GM12878 (cell line): ENCODE measurements around the gene FLYWCH2. TPM values are rescaled to one million over a fixed set of nuclear protein-coding genes. Genes with fewer than 3 reads are reported as not detected.

ENCODE experiments used
- ATAC-seq: fragments of 200-7000 bp; cut with Tn5 transposase; 3 replicates; pipeline ENCODE4 v1.9.1; 2020; ENCODE audit warnings: mild to moderate bottlenecking, moderate library complexity
- BruUV-seq: library from RNA; stranded (reverse); fragments of 400-500 nt; replicated peaks from 2 replicates; lab custom pipeline; 2021; lab: Mats Ljungman, UMichigan
- CTCF ChIA-PET: fragments of 300-600 bp; sonication (Branson Sonifier 250); formaldehyde crosslinking; extraction: SDS; loops from one replicate; lab custom pipeline; 2021; ENCODE audit warnings: inconsistent platforms; lab: Yijun Ruan, JAX
- POLR2A ChIA-PET: fragments of 350-600 bp; formaldehyde crosslinking; extraction: SDS; loops from one replicate; lab custom pipeline; 2021; ENCODE audit warnings: inconsistent platforms; lab: Charles Lee
- RAD21 ChIA-PET: fragments of 300-600 bp; sonication (Branson Sonifier 250); formaldehyde crosslinking; loops from one replicate; lab custom pipeline; 2023; ENCODE audit warnings: antibody characterized with exemption; ENCODE audit not compliant: unreplicated experiment; lab: Charles Lee
- SMC1A ChIA-PET: fragments of 300-600 bp; sonication (Branson Sonifier 250); formaldehyde crosslinking; loops from one replicate; lab custom pipeline; 2023; ENCODE audit not compliant: unreplicated experiment, uncharacterized antibody; lab: Charles Lee
- DNase-seq: peaks from one replicate; pipeline ENCODE4 v3.0.0-alpha.2; 2011; ENCODE audit warnings: low read depth, low spot score
- FAIRE-seq: peaks from 3 replicates; lab custom pipeline; 2011; peaks lifted over from hg19 to GRCh38; lab: Jason Lieb, UNC
- H2AFZ ChIP-seq: 2 replicates; pipeline ENCODE4 v1.6.0; 2011; ENCODE audit warnings: low read depth, low read length, control low read depth; ENCODE audit not compliant: control insufficient read depth
- H3K27ac ChIP-seq: 2 replicates; pipeline ENCODE4 v1.5.1; 2011; ENCODE audit warnings: control low read depth; ENCODE audit not compliant: control insufficient read depth, insufficient read depth
- H3K27me3 ChIP-seq, 2 experiments: replicated peaks in 1 of 2; 2 replicates each; pipeline versions ENCODE4 v1.6.0 to v1.6.1; 2011; ENCODE audit warnings: low read length in 1 of 2; ENCODE audit not compliant: control insufficient read depth in 2 of 2, insufficient read depth in 2 of 2
- H3K36me3 ChIP-seq, 2 experiments: 2 replicates each; pipeline ENCODE4 v1.5.1; 2011; ENCODE audit warnings: low read length in 1 of 2; ENCODE audit not compliant: control insufficient read depth in 2 of 2, insufficient read depth in 2 of 2
- H3K4me1 ChIP-seq: 2 replicates; pipeline ENCODE4 v1.6.1; 2011; ENCODE audit warnings: mild to moderate bottlenecking, low read length, moderate library complexity, mixed read lengths; ENCODE audit not compliant: control insufficient read depth, insufficient read depth
- H3K4me2 ChIP-seq: 2 replicates; pipeline ENCODE4 v1.6.0; 2011; ENCODE audit warnings: control low read depth; ENCODE audit not compliant: control insufficient read depth, insufficient read depth
- H3K4me3 ChIP-seq: fragments of 200-600 bp; sonication (generic); 2 replicates; pipeline ENCODE4 v1.5.1; 2016
- H3K79me2 ChIP-seq: 2 replicates; pipeline ENCODE4 v1.6.0; 2011; ENCODE audit warnings: low read length; ENCODE audit not compliant: control insufficient read depth, insufficient read depth
- H3K9ac ChIP-seq: 2 replicates; pipeline ENCODE4 v1.8.0; 2011; ENCODE audit warnings: low read length, control low read depth, mixed read lengths; ENCODE audit not compliant: control insufficient read depth, insufficient read depth
- H3K9me3 ChIP-seq: replicated peaks from 3 replicates; pipeline ENCODE4 v1.5.1; 2011; ENCODE audit warnings: mild to moderate bottlenecking, low read length; ENCODE audit not compliant: control insufficient read depth, insufficient read depth
- H4K20me1 ChIP-seq: 2 replicates; pipeline ENCODE4 v1.6.0; 2011; ENCODE audit not compliant: control insufficient read depth, insufficient read depth
- ASH2L ChIP-seq: fragments of 300-600, 200-600 bp; sonication (generic); IDR thresholded peaks from 2 replicates; pipeline ENCODE4 v1.6.1; 2017; ENCODE audit warnings: low read depth, mild to moderate bottlenecking, borderline replicate concordance
- E2F8 ChIP-seq: fragments of 450-650 bp; IDR thresholded peaks from 2 replicates; pipeline ENCODE4 v1.6.1; 2018; ENCODE audit warnings: mild to moderate bottlenecking, low read depth, moderate library complexity; ENCODE audit not compliant: partially characterized antibody
- HSF1 ChIP-seq: fragments of 150-350 bp; IDR thresholded peaks from 2 replicates; pipeline ENCODE4 v1.6.1; 2014; ENCODE audit warnings: mild to moderate bottlenecking, low read depth, low read length
- NFIC ChIP-seq: IDR thresholded peaks from 2 replicates; pipeline ENCODE4 v1.6.1; 2012; ENCODE audit warnings: low read depth, mild to moderate bottlenecking, inconsistent platforms, low read length, moderate library complexity
- PAX5 ChIP-seq: IDR thresholded peaks from 2 replicates; pipeline ENCODE4 v1.6.1; 2011; ENCODE audit warnings: low read depth, low read length, borderline replicate concordance
- POLR2AphosphoS2 ChIP-seq: IDR thresholded peaks from 2 replicates; pipeline ENCODE4 v1.6.1; 2011; ENCODE audit warnings: low read depth, mild to moderate bottlenecking, low read length, improper control_type of control experiment, moderate library complexity
- REST ChIP-seq: IDR thresholded peaks from 2 replicates; pipeline ENCODE4 v1.6.1; 2012; ENCODE audit warnings: mild to moderate bottlenecking, low read depth, low read length
- SMAD5 ChIP-seq: IDR thresholded peaks from 2 replicates; pipeline ENCODE4 v1.6.1; 2016; ENCODE audit warnings: antibody characterized with exemption, low read depth
- STAT3 ChIP-seq: IDR thresholded peaks from 2 replicates; pipeline ENCODE4 v1.6.1; 2011; ENCODE audit warnings: low read depth, low read length, improper control_type of control experiment
- TARDBP ChIP-seq: IDR thresholded peaks from 2 replicates; pipeline ENCODE4 v1.6.1; 2016; ENCODE audit warnings: borderline replicate concordance
- WGBS: methylation state at CpG from one replicate; pipeline ENCODE4 v1.1.6; 2016; ENCODE audit warnings: low lambda C conversion rate; ENCODE audit not compliant: insufficient replicate concordance, insufficient coverage; ENCODE audit errors: missing lambda C conversion rate; 5-methylcytosine and 5-hydroxymethylcytosine counted together
- in situ Hi-C: fragments of 300-500 bp; cut with MboI; formaldehyde crosslinking; loops from 9 replicates; pipeline ENCODE4 v1.14.3; 2018; ENCODE audit warnings: mixed read lengths
- intact Hi-C: fragments of 100-400 bp; cut with micrococcal nuclease; formaldehyde crosslinking; loops from one replicate; pipeline ENCODE4 v1.14.2; 2022; ENCODE audit not compliant: unreplicated experiment
- polyA plus RNA-seq, 11 experiments: library from polyadenylated mRNA; depleted of rRNA in 4 of 11; unstranded in 6 of 11; stranded (reverse) in 5 of 11; fragments of >200 nt; fragmentation: Nextera tagmentation in 4 of 11; fragmentation: Illumina TruSeq in 1 of 11; extraction: Ambion mirVana in 4 of 11; extraction: Trizol in 1 of 11; gene quantifications; 1 replicate in 1 of 11; 2 replicates in 10 of 11; pipeline versions ENCODE4 v1.2.1 to v1.2.3, GENCODE V29; 2011 to 2016; ENCODE audit warnings: inconsistent platforms in 2 of 11, missing spikeins in 2 of 11, low read depth in 1 of 11
- total RNA-seq, 4 experiments: library from RNA; depleted of rRNA in 3 of 4; stranded (reverse); fragments of >200 nt in 3 of 4; fragmentation: Illumina TruSeq in 1 of 4; extraction: Trizol in 1 of 4; gene quantifications; 2 replicates each; pipeline versions ENCODE4 v1.2.1 to v1.2.3, GENCODE V29; 2013 to 2021

FLYWCH2 gene
- total and polyA plus RNA-seq, 10 of the 15 experiments (the other 5 are each of a cell fraction or from before 2014, with no cell fraction given) = 0.27 to 43.1 (median 17.7) TPM

GRCh38 chr16:2835638-2836493 is 47.1 kb upstream of the FLYWCH2 start:
- TF ChIP-seq TARDBP (no peak), ASH2L (no peak), NFIC (no peak), SMAD5 (no peak), PAX5 (no peak), REST (no peak), POLR2AphosphoS2 (no peak), HSF1 (no peak), E2F8 (no peak), STAT3 (no peak)
- H2AFZ ChIP-seq = no peak overlapping the region
- ChIA-PET RAD21 (no interaction called here), SMC1A (no interaction called here), POLR2A (no interaction called here), CTCF (no interaction called here)
- in situ Hi-C loops (no loop called here), intact Hi-C loops (no loop called here)
- no peaks in the 10 kb centered on the region for H3K27me3 ChIP-seq
- no peaks in the 10 kb centered on the region for H3K4me1 ChIP-seq
- DNase-seq (no peak), ATAC-seq (no peak), FAIRE-seq (no peak)
- H3K36me3 ChIP-seq = no peaks in the 10 kb centered on the region
- BruUV-seq = no TSS peak
- WGBS = 53% methylated on average over 22 of the region's 22 CpGs
- no peaks in the 10 kb centered on the region for H3K79me2 ChIP-seq
- no peak overlapping the region for H3K4me2 ChIP-seq
- no peaks in the 10 kb centered on the region for H3K9me3 ChIP-seq
- H4K20me1 ChIP-seq = no peaks in the 10 kb centered on the region
- no peak overlapping the region for H3K27ac ChIP-seq
- no peak overlapping the region for H3K9ac ChIP-seq
- no peak overlapping the region for H3K4me3 ChIP-seq
